DMS79 (cell line): ENCODE measurements around the gene ADARB2.

Experiments used
- DNase-seq: peaks from one replicate; lab custom pipeline; 2025; lab: John Stamatoyannopoulos, UW

The ADARB2 gene

DNA sequence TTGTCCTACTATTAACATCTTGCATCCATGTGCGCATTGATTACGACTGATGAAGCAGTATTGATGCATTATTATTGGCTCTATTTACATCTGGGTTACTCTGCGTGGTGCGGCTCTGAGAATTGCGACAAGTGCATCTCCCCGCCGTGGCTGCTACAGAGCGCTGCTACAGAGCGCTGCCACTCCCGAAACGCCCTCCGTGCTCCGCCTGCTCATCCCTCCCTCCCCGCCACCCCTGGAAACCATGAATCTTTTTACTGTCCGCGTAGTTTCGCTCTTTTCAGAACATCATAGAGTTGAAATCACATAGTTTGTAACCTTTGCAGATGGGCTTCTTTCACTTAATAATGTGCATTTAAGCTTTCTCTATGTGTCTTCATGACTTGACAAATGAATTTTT, 74.1 kb downstream of the ADARB2 start:
- DNase-seq, result no peak

DNA sequence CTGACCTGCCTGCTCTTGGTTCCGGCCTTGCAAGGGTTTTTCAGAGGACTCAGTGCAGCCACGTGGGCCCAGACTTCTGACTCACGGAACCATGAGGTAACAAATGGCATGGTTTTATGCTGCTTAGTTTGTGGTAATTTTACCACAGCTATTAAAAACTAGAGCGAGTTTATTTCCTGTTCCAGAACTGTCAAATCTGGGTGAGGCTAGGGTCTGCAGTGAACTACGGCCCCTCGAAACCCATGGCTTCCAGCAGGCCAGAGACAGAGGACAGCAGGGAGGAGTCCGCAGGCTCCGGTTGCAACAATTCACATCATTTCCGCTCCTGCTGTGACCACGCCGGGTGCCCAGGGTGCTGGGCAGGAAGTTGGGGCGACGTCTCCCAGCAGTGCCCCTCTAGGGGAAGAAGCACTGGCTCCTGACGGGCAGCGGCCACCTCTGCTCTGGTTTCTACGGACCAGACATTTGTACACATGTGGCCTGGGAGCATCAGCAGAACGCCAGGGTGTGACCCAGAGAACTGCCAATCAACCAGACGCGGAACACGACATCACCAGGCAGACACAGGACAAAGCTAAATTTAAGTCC, 74.8 kb downstream of the ADARB2 start:
- DNase-seq, result no peak

DNA sequence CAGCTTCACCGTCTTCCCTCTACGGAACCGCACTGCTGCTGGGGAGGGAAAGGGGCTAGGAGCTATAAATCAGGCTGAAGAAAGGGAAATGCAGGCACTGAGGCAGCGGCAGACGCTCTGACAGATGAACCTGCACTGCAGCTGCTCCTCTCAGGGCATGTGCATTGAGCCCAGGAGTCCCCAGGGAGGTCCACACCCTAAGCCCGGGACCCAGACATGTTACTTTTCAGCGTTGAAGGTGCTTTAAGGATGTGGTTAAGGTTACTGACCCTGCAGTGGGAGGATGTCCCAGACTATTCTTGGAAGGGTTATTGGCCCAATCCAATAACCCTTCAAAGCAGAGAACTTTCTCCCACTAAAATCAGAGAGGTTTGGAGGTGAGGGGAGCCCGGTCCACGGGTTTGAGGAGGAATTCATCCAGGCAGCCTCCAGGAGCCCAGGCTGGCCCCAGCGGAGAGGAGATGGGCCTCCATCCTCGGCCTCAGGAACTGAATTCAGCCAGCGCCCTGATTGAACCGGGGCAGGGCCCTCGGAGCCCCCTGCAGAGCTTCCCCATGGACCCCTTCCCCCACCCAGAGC, 75.4 kb downstream of the ADARB2 start:
- DNase-seq, result no peak

DNA sequence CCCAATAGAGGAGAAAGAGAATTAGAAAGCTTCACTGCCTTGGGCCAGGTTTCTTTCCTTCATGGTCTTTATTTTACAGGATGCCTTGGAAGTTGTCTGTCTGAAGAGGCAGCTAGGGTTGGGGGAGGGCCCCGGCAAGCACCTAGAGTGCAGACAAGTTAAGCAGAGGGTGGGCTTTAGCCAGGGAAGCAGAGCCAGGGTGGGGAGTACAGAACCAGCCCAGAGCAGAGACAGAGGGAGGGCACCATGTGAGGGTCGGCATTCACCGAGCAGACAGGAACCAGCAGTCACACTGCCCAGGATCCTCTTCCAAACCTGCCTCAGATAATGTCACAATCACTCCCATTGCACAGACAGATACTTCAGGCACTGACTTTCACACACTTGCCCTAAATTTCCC, 75.9 kb downstream of the ADARB2 start:
- no peak for DNase-seq

DNA sequence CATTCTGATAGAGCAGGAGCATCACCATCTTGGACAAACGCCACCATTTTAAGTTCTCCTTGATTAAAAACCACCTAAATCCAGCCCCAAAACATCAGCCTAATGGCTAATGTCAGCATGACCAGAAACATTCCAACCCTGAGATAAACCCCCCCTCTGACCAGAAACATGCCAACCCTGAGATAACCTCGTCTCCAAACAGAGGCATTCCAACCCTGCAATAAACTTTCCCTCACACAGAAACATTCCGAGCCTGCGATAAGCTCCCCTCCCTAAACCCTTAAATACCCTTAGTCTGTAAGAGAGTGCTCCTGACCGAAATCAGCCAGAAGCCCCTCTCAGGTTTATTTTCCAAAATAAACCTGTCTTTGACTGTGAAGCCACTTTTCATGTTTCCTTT, 76.5 kb downstream of the ADARB2 start:
- no peak for DNase-seq

DNA sequence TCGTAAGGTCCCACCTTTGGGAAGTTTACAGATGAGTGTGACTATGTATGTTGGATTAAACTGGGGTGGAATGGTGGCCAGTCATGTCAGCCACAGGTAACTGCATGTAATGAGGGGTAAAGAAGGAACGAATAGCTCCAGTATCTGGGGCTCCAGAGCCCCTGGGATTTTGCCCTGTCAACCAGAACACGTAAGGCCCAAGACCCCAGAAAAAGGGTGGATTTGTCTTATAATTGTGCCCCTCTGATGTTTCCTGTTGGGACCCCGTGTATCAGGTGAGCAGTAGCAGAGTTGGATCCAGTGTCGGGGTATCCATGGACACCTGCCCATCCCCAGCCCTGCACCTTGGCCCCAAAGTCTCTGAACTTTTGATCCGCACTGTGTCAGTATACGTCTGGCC, 76.9 kb downstream of the ADARB2 start:
- DNase-seq, result no peak

DNA sequence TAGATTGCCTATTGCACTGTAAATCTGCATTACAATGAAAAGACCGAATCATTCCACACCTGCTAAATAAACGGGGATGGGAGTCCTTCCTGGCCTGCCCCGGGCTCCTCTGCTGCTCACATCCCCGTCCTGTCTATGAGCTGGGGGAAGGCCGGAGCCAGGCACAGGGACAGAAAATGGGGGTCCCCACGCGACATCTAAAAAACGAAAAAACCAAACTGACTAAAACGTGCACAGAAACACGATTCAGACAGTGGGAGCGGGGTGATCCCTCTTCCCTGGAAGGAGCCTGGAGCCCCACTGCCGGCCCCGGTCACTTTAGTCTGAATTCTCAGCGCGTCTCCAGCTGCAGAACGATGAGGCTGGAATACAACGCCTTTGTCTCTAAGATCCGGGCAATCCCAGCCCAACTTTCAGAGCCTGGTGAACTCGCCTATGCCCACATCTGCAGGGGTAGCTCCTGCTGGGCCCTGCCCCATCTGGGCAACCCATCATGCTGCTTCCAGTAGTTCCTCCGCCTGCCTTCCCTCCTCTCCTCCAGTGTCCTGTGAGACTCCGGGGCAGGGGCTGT, 78.0 kb downstream of the ADARB2 start:
- DNase-seq, result no peak

DNA sequence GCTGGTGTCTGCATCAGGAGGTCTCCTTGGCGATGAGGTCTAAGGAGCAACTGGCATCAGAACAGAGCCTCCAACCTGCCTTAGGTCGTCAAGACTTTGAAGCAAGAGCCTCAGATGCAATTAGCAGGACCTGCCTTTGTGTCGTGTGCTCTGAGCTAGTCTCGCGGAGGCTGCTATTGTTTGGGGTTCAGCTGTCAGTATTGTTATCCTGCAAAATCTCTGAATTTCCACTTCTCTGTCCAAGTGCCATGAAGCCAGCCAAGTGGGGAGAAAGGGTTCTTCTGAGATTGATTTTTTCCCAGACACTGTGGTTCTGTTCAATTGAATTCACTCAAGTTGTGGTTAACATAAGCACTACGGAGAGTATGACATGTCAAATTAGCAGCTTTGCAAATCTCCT, 78.7 kb downstream of the ADARB2 start:
- DNase-seq, result peak; percentile 68

DNA sequence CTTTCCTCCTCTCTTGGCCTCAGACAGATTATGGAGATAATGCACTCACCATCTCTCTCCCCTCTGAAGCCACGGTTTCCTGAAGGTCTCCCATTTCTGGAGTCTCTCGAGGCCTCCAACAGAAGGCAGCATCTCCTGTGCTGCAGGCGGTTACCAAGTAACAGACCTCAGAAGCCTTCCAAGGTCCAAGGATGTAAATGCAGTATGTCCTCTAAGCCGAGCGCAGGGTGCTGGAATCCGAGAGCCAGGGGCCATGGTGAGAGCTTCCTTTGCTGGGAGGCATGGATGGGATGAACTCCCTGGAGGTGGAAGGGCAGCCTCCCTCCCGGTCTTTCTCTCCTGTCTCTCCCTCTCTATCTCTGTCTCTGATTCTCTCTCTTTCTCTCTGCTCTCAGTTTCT, 79.8 kb downstream of the ADARB2 start:
- DNase-seq, result no peak

DNA sequence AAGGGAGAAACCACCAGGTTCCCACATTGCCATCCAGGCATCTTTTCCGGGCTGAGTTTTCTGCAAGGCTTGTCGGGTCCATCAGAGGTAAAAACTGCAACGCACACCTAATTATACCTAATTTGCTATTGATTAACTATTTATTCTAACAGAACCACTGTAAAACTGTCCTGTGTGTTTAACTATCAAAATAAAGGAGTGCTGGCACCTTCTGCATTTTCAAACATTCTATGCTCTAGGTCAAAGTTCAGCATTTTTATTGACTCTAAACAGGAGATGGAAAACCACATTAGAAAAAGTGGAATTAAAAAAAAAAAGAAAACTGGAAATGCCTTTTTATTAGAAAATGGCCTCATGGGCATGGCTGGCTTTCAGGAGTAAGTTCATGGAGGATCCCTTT, 82.0 kb downstream of the ADARB2 start:
- DNase-seq, result no peak

DNA sequence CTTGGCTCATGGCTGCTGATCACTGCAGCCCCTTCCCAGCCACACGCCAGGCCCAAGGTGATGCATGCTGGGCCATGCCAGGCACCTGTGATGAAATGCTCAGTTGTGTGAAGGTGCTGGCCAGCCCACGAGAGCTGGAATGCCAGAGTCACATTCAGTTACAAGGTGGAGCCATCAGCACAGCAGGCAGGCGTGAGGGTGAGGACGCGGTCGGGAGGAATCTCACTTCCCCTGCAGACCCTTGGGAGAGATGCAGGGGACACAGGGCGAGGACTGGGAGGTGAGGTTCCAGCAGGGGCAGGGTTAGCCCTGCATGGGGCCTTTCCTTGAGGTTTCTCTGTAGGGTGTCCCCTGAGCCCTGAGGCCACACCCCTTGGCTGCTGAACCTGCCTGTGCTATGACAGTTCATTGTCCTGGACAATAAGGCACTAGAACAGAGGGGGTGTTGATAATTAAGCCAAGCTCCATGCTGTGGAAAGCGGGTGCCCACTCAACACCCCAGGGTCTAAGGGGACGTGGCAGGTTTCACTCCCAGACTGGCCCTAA, 82.4 kb downstream of the ADARB2 start:
- DNase-seq, result no peak

DNA sequence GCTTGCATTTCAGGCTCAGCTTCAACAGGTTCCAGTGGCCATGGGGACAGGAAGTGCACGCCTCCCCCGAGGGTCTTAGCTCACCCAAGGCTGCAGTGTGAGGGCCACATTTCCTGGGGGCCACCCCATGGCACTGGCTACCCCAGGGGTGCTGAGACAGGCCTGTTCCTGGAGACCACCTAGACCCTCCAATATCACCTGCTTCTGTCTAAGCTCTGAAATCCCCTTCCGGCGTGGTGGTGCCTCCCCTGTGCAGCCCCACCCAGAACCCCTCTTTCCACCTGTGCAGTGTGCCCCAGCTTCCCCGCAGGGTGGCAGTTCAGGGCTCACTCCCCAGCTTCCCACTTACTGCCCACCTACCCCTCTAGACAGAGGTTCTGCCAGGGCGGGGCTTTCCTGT, 83.1 kb downstream of the ADARB2 start:
- no peak for DNase-seq

DNA sequence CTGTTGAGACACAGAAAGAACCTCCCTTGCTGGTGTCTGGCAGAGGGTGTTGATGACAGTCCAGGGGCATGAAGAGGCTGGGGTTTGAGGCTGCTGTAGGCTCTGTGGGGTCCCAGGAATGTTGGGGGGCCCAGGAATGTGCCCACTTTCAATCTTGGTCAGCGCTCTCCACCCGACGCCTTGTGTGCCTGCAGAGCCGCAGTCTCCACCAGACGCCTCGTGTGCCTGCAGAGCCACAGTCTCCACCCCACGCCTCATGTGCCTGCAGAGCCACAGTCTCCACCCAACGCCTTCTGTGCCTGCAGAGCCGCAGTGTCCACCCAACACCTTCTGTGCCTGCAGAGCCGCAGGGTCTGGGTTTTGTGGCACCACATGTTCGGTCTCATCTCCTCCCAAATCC, 84.0 kb downstream of the ADARB2 start:
- DNase-seq, result no peak

DNA sequence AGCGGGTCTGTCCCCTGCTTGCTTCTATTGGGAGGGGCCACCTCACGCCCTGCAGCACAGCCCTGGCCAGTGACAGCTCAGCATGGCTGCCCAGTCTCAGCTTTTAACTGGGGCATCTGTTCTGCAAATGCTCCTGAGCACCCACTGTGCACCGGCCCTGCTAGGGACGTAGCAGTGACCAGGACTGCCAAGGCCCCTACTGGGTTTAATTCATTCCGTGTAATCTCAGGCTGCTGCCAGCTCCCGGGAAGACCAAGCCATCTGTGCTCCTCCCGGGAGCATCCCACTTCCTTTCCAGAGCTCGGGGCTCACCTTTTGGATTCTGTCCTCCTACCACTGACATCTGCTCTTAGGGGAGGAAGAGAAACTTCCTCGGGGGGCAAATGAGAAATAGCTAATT, 85.2 kb downstream of the ADARB2 start:
- no peak for DNase-seq

DNA sequence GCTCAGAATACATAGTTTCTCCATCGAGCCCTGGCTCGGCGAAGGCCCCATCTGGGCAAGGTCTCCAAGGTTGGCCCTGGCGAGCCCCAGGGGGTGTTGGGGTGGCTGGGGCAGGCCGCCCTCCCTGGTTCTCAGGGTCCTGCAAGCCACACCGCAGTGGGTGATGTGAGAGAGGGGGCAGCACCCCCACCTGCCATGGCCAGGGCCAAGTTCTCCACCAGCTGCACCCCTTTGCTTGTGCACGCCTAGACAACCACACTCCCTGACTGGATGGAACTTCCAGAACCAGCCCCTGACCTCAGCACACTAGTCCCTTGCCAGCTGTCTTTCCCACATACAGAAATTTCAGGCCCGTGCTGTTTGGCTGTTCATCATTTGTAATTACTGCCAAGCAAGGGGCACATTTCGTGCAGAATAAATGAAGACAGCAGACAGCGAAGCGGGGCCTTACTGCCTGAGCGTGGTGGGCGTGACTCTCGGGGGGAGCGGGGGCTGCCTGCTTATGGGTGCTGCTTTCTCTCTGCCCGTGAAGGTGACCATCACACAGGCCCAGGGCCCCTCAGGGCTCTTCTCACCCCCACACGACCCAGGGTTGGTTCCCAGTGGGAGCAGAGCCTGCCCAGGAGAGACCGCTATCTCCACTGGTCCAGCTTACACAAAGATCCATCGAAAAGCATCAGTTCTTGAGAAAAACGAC, 85.9 kb downstream of the ADARB2 start:
- DNase-seq, result no peak

DNA sequence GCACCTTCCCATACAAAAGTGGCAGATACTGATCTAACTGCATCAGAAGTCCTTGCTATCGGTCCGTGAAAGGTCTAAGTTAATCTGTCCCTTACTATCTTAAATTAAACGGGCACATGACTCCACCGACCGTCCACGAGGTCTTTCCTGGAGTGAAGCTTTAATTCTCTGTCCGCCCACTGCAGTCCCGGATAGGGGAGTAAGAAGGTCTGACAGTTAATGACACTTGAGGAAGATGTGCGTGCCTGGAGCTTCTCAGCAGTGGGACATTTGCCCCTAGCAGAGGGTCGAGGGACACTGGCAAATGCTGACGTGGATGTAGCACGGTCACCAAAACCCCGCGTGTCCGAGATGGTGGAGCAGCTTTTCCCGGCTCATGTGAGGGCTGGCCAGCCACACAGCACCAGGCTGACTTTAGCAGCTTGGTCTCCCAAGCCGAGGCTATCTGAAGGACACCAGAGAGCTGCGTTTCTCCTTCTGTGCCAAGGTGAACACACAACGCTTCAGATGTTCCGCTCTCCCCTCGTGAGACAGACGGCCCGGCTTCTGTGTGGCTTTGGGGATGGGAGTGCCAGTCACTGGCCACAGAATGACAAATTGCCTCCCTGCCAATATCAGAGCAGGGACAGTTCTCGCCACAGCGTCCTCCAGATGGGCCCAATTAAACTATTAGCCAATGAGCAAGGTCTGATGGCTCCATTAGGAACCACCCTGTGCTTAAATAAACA, 86.6 kb downstream of the ADARB2 start:
- no peak for DNase-seq

DNA sequence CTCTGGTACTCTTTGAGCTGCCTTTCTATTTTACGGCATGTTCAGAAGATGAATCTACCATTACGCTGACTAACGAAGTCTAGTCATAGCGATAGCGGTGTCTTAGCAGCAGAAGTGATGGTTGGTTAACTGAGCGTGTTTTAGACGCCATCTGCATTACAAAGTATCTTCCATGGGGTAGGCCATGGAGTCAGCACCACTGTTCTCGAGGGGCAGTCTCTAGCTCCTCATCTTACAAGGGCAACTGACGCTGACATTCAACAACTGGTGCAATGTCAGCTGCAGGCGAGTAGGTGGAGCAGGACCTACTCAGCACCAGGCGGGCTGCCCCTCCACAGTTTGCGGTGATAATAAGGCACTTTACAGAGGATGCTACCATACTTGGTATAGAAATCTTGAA, 88.7 kb downstream of the ADARB2 start:
- DNase-seq, result no peak

DNA sequence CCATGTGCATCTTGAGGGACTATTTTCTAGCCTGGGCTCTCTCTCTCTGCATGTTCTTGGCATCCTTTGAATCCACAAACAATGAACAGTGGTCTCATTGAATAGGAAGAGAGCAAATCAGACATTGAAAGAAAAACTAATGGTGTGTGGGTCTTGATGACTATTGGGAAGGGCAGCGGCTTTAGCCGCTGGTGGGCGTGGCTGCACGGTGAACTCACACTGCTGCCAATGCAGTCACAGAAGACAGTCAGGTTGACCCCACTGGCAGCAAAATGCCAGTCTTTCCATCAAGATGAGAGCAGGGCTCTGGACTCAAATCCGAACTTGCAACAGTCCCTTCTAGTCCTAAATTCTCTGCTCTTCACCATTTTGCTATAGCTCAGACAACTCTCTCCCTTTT, 91.0 kb downstream of the ADARB2 start:
- DNase-seq, result no peak

DNA sequence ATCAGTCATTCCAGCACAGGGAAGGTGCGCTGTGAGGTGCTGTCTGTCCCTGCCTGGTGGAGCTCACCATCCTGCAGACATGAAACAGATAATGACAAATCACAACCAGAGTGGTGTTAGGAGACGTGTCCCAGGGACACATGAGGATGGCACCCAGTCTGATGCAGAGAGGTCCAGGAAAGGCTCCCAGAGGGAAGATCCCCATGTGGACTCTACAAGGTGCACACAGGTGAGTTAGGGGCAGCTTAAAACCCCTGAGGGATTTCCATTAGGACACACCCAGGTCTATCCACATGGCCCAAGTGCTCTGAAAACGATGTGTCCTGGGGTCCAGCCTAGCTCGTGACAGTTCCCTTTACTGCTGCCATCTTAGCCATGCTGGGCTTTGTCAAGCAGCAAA, 91.4 kb downstream of the ADARB2 start:
- DNase-seq, result no peak

DNA sequence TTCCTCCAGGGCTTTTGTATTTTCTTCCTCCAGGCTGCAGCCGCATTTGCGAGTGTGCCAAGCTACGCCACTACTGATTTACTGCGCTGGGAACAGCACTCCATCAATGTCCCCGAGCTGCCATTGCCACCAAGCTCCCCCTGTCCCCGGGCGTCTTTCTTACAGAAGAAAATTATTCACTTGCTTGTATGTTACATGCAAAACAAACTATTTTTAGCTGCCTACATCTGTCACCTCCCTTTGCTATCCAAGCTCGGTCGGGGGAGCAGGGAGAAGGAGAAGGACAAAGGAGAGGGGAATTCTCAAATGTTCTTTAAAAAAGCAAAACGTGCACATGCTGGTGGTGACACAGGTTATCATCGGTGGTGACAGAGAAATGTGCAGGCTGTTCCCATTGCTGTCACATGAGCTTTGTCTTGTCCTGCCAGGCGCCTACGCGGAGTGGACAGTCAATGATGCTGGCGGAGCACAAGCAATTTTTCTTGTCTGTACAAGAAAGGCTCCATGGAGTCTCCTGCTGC, 93.1 kb downstream of the ADARB2 start:
- DNase-seq, result no peak

DNA sequence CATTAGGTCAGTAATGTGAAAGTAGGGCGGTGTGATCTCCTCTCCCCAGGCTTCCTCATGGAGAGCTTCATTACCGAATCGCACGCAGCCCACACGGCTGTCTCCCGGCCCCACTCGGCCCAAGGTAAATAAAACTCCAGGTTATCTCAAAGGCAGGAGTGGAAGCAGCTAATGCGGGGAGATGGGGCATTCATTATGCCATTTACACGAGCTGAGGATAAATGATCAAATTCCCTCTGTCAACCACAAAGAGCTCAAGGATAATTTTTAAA, 93.5 kb downstream of the ADARB2 start:
- DNase-seq, result no peak

DNA sequence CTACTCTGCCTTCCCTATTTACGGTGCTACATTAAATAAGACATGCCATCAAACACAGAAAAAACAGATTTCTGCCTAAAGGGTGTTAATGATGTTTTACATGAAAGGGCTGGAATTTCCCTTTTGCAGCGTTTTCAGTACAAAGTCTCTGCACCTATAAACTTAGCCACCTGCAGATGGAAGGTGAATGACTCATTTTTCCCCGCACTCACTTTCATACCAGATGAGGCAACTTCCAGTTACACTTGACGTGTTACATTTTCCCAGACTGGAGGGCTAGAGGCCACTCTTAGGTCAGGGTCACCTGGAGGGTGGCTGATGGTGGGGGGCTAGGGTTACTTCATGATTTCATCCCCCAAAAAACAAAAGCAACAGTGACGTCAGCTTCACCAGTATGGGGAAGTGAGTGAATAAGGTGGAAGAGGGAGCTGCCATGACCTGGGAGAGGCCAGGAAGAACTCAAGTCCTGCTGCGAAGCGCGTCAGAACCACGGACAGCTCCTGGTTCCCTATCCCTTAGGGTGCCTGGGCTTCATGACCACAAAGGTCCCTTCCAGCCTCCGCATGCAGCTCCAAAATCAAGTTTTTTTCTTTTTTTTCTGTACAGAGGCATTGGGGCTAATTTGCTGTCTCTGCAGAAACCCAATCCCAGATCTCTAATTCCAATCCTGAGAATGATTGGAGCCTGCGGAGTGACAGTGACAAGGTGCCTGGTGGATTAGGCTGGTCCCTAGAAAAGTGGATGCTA, 94.0 kb downstream of the ADARB2 start:
- DNase-seq, result no peak
